Pons (tissue), 1 donor: ENCODE measurements around the gene CCN6.
"Not testable (repeated sequence)": the region's sequence is repeated elsewhere in the genome, so short reads cannot be mapped to it uniquely, and the experiment has no call there.

Source experiments
- DNase-seq: peaks from one replicate; pipeline ENCODE4 v3.0.0-alpha.2; 2016; ENCODE audit warnings: low spot score

The CCN6 gene

GRCh38 chr6:112030206-112030960 is 23.5 kb upstream of the CCN6 start:
- no peak for DNase-seq

GRCh38 chr6:112030961-112031660 is 22.8 kb upstream of the CCN6 start:
- DNase-seq = no peak

- no peak for DNase-seq
These were observed 21.9 kb upstream of the CCN6 start for GRCh38 chr6:112031960-112032359.

- DNase-seq = no peak
These were observed 21.2 kb upstream of the CCN6 start for GRCh38 chr6:112032728-112033127.

GRCh38 chr6:112033791-112034615 is 19.9 kb upstream of the CCN6 start:
- peak; percentile 24 for DNase-seq

- DNase-seq = no peak
These were observed 19.3 kb upstream of the CCN6 start for GRCh38 chr6:112034616-112034995.

- no peak for DNase-seq
These were observed 17.7 kb upstream of the CCN6 start for GRCh38 chr6:112036088-112036637.

GRCh38 chr6:112037783-112038216 is 16.1 kb upstream of the CCN6 start:
- peak; percentile 48 for DNase-seq

- DNase-seq = no peak
These were observed 15.6 kb upstream of the CCN6 start for GRCh38 chr6:112038268-112038667.

GRCh38 chr6:112038756-112039430 is 15.0 kb upstream of the CCN6 start:
- no peak for DNase-seq

- no peak for DNase-seq
These were observed 14.5 kb upstream of the CCN6 start for GRCh38 chr6:112039431-112039770.

GRCh38 chr6:112040956-112041355 is 12.9 kb upstream of the CCN6 start:
- no peak for DNase-seq

- DNase-seq = no peak
These were observed 12.4 kb upstream of the CCN6 start for GRCh38 chr6:112041535-112041934.

GRCh38 chr6:112043032-112044007 is 10.6 kb upstream of the CCN6 start:
- peak; percentile 84 for DNase-seq

GRCh38 chr6:112044196-112044595 is 9.7 kb upstream of the CCN6 start:
- no peak for DNase-seq

GRCh38 chr6:112044856-112045255 is 9.0 kb upstream of the CCN6 start:
- DNase-seq = no peak

GRCh38 chr6:112047523-112047922 is 6.4 kb upstream of the CCN6 start:
- not testable (repeated sequence) for DNase-seq

GRCh38 chr6:112049026-112049799 is 4.7 kb upstream of the CCN6 start:
- DNase-seq = no peak

GRCh38 chr6:112049996-112050395 is 3.9 kb upstream of the CCN6 start:
- no peak for DNase-seq

GRCh38 chr6:112050429-112050828 is 3.5 kb upstream of the CCN6 start:
- DNase-seq = no peak
